Astrocyte of the cerebellum (primary cell): ENCODE data around the gene CCDC85C.

ENCODE experiments used
- DNase-seq: peaks from one replicate; pipeline ENCODE4 v3.0.0-alpha.2; 2011; ENCODE audit warnings: low read depth
- H3K4me3 ChIP-seq: 2 replicates; pipeline ENCODE4 v1.5.1; 2011; ENCODE audit warnings: mild to moderate bottlenecking, low read depth, low read length, moderate library complexity
- CTCF ChIP-seq: IDR thresholded peaks from 2 replicates; pipeline ENCODE4 v1.5.1; 2012; ENCODE audit warnings: low read length, low read depth, moderate library complexity, mild to moderate bottlenecking; ENCODE audit errors: missing control alignments
- in situ Hi-C: cut with HindIII; loops from 2 replicates; pipeline ENCODE4 v1.10.0; 2017; ENCODE audit warnings: low sequenced_read_pairs

CCDC85C gene

GRCh38 chr14:99541211-99541610 is 62.8 kb downstream of the CCDC85C start:
- in situ Hi-C loops = loop anchor here (10.0 kb wide), 1 partner anchor 74 kb away; no protein-coding TSS in a partner anchor
- TF ChIP-seq CTCF = no peak
- no peak overlapping the region for H3K4me3 ChIP-seq
- DNase-seq = no peak

- no peak for TF ChIP-seq CTCF
- no peak for DNase-seq
- H3K4me3 ChIP-seq = no peak overlapping the region
- in situ Hi-C loops = loop anchor here (10.0 kb wide), 1 partner anchor 74 kb away; no protein-coding TSS in a partner anchor
Observed at GRCh38 chr14:99540196-99541032, 63.6 kb downstream of the CCDC85C start.

GRCh38 chr14:99539491-99539890 is 64.5 kb downstream of the CCDC85C start:
- no peak for DNase-seq
- in situ Hi-C loops = no loop called here
- TF ChIP-seq CTCF = no peak
- H3K4me3 ChIP-seq = no peak overlapping the region

- no peak for DNase-seq
- in situ Hi-C loops = no loop called here
- TF ChIP-seq CTCF = no peak
- H3K4me3 ChIP-seq = no peak overlapping the region
Observed at GRCh38 chr14:99538733-99539132, 65.3 kb downstream of the CCDC85C start.

DNA sequence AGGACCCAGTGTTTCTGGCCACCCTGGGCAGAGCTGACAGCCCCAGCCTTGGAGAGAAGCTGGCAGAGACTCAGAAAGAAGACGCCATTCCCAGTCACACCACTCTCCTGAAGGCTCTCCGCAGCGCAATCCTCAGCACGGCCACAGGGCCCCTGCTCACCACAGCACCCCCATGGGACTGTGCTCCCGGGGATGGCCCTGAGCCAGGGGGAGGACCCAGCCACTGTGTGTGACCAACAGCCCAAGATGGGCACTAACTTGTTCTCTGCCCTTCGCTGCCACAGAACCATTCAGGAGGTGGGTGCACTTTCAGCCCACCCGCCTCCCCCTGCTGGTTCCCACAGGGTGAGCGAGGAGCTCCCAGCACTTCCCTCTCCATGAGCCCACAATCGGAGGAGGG is 65.7 kb downstream of the CCDC85C start:
- TF ChIP-seq CTCF = peak; percentile 45
- H3K4me3 ChIP-seq = no peak overlapping the region
- in situ Hi-C loops = no loop called here
- DNase-seq = no peak

DNA sequence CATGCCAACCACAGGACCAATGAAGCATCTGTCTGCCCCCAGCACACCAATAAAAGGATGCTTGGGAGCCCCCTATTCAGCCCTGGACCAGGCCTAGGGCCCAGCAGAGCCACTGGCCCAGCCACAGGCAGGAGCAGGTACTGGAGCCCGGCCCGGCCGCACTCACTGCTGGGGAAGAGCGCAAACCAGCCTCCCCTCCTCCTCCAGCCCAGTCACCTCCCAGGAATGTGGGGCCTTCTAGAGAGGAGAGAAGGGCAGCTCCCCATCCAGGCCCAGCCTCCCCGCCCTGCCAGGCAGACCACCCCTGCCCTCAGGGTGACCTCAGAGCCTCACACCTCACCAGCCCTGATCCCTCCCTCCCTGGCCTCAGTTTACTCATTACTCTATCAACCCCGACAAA is 66.6 kb downstream of the CCDC85C start:
- TF ChIP-seq CTCF = no peak
- in situ Hi-C loops = no loop called here
- peak; percentile 62 for DNase-seq

More for the DNA sequence above, 66.6 kb downstream of the CCDC85C start:
- no peak overlapping the region for H3K4me3 ChIP-seq
